Measurements from ENCODE around the gene RASGRP2.
A peak's percentile ranks its signal among the peaks of the same experiment; 100 is the strongest.

Gene RASGRP2

GRCh38 chr11:64751580-64751979, 7.6 kb upstream of the RASGRP2 start:
- no peak for DNase-seq (ENCODE audit: low read depth)
- TF ChIP-seq CTCF (IDR thresholded peaks at IDR 0.05; ENCODE audit: low read depth, low read length, missing control alignments): no peak
- no peak overlapping the region for H3K4me3 ChIP-seq (ENCODE audit: low read depth, low read length)

GRCh38 chr11:64751136-64751535, 7.2 kb upstream of the RASGRP2 start:
- TF ChIP-seq CTCF (IDR thresholded peaks at IDR 0.05; ENCODE audit: low read depth, low read length, missing control alignments): no peak
- no peak for DNase-seq (ENCODE audit: low read depth)
- H3K4me3 ChIP-seq (ENCODE audit: low read depth, low read length): no peak overlapping the region

- H3K4me3 ChIP-seq (ENCODE audit: low read depth, low read length): no peak overlapping the region
- DNase-seq (ENCODE audit: low read depth): no peak
- TF ChIP-seq CTCF (IDR thresholded peaks at IDR 0.05; ENCODE audit: low read depth, low read length, missing control alignments): no peak
These were observed 6.6 kb upstream of the RASGRP2 start for GRCh38 chr11:64750361-64751054.

- DNase-seq (ENCODE audit: low read depth): no peak
- H3K4me3 ChIP-seq (ENCODE audit: low read depth, low read length): no peak overlapping the region
- no peak for TF ChIP-seq CTCF (IDR thresholded peaks at IDR 0.05; ENCODE audit: low read depth, low read length, missing control alignments)
These were observed 4.2 kb upstream of the RASGRP2 start for GRCh38 chr11:64747961-64748665.

- no peak overlapping the region for H3K4me3 ChIP-seq (ENCODE audit: low read depth, low read length)
- TF ChIP-seq CTCF (IDR thresholded peaks at IDR 0.05; ENCODE audit: low read depth, low read length, missing control alignments): no peak
- DNase-seq (ENCODE audit: low read depth): no peak
These were observed 2.5 kb upstream of the RASGRP2 start for GRCh38 chr11:64746486-64746885.

- peak overlapping the region; percentile 49 for H3K4me3 ChIP-seq (ENCODE audit: low read depth, low read length)
- TF ChIP-seq CTCF (IDR thresholded peaks at IDR 0.05; ENCODE audit: low read depth, low read length, missing control alignments): no peak
- DNase-seq (ENCODE audit: low read depth): no peak
These were observed 1.8 kb upstream of the RASGRP2 start for GRCh38 chr11:64745521-64746328.
